NCI-H128 (cell line): ENCODE results near the gene MRPS6.

ENCODE experiments used
- DNase-seq: peaks from one replicate; lab custom pipeline; 2025; ENCODE audit not compliant: unreplicated experiment; lab: John Stamatoyannopoulos, UW

Gene MRPS6

DNA sequence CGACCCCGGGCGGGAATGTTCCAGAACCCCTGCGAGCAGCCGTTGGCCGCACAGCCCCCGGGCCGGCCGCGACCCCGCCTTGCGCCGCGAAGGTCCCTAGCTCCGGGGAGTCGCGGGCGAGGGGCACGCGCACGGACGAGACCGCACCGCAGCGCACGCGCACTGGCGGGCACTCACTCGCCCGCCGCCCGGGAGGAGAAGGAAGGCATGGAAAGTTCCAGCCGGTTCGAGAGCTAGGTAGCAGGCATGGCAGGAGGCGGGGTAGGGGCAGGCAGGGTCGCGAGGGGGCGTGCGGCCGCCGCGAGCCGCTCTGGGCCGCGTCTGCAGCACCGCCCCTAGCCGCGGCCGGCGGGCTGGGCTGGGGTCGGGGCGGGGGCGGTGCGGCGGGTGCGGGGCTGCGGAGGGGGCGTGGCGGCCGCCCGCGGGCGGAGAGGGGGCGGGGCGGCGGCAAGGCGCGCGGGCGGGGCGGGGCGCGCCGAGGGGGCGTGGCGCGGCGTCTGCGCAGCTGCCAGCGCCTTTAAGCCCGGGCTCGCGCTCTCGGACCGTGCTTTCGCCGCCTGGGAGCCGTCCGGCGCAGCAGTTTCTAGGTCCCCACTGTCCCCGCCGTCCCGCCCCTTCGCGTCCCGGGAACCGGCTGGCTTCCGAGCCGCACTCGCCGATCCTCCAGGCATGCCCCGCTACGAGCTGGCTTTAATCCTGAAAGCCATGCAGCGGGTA, at the start of gene MRPS6, which contains the start of gene SLC5A3:
MRPS6 (plus strand) TSS at position 547 of the 717 bp plus-strand sequence; CDS start at position 670, 123 bp downstream.
SLC5A3 (plus strand) TSS at position 547 of the 717 bp plus-strand sequence. CDS start 21,621 bp downstream, outside the sequence.
- peak; percentile 70 for DNase-seq

DNA sequence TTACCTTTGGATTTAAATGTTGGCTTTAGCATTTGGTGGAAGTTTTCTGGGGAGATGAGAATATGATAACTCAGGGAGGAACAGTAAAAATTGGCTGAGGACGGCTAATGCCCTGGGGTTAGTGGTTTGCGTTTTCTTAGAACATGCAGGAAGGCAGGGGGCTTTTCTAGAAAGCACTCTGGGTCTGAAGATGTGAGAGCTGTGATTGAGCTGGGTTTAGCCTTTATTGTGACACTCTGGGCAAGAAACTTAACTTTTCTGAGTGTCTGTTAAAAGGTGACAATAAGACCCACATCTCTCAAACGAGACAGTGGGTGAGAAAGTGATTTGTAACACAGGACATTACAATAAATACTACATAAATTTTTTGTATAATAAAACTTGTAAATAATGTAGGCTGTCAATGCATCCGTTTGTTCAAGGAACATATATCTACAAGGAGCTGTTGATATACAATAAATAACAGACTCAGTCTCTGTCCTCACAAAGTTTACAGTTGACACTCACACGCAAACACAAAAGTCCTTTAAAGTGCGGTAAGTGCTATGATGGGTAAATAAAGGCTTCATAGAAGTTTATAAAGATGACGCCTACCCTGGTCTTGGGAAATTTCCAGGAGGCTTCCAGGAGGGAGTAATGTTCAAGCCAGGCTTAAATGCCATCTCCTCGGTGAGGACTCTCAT, 49.5 kb upstream of the MRPS6 start:
- DNase-seq, result no peak

DNA sequence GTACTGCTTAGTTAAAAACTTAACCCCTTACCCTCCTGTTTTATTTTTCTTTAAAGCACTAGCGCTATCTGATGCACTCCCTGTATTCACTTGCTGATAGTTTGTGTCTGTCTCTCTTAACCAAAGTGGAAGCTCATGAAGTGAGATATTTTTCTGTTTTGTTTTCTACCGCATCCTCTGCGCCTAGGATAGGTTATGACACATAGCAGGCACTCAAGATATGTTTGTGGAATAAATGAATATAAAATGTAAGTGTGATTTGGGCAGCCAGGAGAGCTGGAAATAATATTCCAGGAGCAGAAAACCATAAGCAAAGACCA, 49.0 kb upstream of the MRPS6 start:
- DNase-seq, result no peak

DNA sequence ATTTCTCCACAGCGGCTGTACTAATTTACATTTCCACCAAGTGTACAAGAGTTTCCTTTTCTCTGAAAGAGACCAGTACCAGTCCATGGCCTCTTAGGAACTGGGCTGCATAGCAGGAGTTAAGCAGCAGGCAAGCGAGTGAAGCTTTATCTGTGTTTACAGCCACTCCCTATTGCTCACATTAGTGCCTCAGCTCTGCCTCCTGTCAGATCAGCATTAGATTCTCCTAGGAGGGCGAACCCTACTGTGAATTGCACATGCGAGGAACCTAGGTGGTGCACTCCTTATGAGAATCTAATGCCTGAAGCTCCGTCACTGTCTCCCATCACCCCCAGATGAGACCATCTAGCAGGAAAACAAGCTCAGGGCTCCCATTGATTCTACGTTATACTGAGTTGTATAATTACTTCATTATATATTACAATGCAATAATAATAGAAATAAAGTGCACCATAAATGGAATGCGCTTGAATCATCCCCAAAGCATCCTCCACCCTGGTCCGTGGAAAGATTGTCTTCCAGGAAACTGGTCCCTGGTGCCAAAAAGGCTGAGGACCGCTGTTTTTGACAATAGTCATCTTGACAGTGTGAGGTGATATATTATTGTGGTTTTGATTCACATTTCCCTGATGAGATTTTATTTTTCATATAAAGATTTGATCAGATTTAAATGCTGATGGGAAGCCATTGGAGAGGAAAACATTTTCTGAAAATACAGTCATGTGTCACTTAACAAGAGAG, 45.5 kb upstream of the MRPS6 start:
- no peak for DNase-seq

DNA sequence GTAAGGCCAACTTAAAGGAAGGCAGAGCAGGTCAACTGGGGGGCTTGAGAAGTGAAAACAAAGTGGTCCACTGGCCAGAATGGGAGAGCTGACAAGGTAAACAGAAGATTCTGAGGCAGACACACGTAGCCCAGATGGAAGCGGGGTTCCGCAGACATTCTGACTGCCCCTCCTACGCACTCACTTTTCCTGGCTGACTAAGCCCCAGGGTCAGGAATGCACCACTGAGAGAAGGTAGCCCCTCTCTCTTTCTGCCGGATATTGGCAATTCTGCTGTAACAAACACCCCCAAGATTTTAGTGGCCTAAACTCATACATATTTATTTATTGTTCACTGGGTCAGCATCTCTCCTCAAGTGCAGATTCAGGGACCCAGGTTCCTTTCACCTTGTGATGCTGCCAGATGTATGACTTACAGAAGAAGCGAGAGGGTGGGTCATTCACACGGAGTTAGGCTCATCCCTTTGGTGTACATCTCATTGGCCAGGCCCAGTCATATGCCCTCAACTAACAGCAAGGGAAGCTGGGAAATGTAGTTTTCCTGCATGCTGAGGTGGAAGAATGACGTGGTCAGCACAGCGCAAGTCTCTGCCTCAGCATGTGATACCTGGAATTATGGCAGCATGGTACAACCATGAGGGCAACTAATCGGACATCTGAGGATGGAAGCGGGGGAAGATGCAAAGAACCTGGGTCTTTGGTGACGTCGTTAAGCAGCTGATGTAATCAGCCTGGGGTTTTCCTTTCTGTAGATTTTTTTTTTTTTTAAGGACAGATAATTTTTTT, 43.4 kb upstream of the MRPS6 start:
- DNase-seq, result no peak

DNA sequence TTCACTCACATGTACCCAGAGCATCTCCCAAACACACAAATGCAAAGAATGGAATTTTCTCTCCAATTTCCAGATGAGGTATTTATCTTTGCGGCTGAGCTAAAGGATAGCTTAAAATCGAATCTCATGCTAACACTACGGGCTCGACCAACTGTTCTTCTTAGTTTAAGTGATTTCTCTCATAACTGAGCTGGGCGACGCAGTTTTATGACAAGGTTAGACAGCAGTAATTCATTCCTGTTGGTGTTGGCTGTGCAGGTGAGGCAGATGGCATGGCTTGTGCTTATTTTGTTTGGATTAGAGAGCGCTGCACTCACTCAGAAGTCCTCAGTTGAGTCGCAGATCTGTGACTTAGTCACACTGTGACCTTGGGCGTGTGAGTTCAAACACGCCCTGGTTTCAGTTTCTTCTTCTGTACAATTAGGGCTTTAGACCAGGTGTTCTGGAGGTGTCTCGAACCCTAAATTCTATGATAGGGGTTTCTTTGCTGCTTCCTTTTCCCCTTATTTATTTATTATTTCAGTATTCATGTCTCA, 41.5 kb upstream of the MRPS6 start:
- no peak for DNase-seq

DNA sequence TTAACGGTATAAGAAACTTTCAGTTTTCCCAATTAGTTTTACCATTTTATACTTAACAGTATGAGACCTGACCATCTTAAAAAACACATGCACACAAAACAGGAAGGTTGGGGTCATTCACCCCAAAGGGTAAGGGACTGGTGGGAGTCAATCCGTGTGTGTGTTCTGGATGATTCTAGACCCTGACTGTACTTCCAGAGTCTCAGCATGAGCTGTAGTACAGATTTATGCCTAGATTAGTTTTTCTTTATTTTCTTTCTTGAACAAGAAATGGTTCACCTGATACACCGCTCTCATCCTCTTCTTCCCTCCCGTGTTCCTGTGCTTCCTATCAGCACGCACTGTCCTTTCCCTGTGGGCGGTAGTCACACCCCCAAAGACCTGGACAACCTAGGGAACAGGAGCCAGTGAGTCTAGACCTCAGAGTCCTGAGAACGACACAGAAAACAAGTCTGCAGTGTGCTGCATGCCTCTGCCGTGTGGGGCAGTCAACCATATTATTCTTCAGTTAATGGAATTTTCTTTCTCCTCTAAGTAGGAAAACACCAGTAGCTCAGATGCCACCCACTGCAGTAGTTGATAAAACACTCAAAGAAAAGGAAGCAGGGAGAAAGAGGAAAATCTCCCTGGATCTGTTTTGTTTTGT, 38.9 kb upstream of the MRPS6 start:
- no peak for DNase-seq

DNA sequence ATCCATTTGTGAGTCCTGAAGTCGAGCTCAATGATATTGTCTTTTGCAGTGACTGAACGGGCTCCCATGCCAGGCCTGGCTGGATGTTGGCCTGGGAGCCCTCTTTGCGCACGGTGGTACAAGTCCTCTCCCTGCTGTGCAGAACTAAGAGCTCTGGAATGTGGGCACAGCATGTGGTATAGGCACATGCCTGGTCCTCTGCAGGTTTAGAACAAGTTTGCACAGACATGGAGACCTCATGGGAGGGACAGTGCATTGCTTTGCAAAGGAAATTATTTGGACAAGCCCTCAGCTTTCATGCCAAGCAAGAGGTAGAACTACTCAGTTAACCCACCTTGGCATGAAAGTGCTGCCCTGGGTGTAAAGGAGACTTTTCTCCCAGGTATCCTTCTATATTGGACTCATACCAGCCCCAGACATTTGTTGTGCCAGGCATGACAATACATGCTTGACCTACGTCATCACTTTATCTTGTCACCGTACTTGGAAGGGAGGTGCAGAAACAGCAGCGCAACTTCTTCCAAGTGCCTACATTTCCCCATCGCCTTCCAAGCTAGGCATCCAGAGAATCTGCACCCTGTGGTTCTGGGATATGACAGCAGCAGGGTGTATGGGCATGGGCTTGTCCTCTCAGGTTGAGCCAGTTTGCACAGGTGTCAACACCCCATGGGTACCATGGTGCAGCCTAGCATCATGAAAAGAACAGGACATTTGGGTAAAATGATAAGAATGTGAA, 37.6 kb upstream of the MRPS6 start:
- DNase-seq, result no peak

DNA sequence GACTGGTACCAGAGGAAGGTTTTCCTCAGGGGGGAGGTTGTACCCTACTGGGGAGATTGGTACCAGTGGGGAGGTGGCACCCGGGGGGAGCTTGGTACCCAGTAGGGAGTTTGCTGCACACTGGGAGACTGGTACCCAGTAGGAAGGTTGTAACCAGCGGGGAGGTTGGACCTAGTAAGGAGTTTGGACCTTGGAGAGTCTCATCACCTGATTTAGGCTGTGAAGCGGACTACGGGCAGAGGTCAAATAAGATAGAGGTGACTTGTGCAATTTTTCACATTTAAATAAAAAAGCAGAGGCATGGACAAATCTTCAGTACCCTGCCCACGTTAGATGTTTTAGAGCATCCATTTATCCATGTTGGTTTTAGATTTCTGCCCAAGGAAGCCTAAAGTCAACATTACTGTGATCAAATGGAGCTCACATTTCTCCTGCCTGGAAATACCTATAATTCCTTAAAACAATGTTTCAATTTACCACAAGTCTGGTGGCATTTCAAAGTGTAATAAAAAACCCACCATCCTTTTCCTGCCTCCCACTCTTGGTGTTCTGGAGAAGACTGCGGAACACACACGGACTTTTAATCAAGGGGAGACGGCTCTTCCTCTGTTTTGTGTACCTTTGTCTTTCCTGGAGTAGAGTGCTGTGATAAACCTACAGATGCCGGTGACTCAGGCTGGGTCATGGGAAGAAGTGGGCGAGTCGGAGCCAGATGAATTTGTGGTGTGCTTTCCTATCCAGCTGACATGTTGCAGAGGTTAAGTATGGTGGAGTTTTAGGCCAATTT, 36.2 kb upstream of the MRPS6 start:
- no peak for DNase-seq

DNA sequence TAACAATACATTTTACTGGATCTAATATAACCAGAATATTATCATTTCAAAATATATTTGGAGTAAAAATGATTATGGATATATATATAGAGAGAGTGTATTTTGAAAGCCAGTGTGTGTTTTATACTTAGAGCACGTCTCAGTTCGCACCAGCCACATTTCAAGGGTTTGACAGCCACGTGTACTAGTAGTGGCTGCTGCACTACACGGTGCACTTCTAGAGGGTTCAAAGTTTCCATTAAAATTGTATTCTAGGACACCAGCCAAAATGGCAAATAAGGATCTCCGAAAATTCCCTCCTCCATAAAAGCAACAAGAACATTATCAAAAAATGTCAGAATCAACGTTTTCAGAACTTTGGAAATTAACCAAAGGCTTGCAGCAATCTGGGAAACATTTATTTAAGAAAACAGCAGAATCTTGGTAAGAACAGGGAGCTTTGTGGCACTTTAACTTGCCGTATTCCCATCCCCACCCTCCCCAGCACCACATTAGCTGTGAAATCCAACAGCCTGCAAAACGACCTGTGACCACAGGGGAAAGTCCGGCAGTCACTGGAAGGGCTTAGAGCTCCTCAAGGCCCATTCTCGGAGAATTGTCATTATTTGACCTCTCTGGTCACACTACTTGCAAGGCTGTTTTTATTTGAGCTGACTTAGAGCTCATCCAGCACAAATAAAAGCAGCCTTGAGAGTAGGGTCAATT, 33.5 kb upstream of the MRPS6 start:
- no peak for DNase-seq

DNA sequence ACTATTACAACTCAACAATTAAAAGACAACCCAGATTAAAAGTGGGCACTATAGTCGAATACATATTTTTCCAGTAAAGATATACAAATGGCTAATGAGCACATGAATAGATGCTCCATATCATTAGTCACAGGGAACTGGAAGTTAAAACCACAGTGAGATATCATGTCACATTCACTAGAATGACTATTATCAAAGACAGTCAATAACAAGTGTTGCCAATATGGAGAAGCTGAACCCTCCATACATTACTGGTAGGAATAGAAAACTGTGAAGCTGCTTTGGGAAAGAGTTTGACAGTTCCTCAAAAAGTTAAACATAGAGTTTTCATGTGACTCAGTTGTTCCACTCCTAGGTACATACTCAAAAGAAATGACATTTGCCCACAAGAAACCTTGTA, 30.6 kb upstream of the MRPS6 start:
- no peak for DNase-seq

DNA sequence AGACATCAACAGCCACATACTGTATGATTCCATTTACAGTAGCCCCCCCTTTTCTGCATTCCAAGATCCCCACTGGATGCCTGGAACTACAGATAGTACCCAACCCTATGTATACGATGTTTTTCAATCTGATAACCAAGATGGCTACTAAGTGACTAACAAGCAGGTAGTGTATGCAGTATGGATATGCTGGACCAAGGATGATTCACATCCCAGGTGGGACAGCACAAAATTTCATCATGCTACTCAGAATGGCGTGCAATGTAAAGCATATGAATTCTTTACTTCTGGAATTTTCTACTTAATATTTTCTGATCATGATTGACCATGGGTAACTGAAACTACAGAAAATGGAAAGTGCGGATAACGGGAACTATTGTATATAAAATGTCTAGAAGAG, 30.0 kb upstream of the MRPS6 start:
- no peak for DNase-seq

DNA sequence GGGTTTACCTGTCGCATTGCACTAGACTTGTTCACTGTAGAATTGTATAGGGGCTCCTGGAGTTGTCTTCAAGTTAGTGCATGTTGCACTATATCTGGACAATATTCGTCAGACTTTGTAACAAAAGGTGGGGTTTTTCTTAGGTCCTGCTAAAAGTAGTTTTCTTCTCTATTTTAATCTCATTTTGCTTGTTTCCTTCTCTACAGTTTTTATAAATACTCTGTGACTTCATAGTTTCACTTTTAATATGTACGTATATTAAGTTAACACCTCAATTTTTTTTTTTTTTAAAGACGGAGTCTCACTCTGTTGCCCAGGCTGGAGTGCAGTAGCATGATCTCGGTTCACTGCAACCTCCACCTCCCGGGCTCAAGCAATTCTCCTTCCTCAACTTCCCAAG, 26.5 kb upstream of the MRPS6 start:
- no peak for DNase-seq

DNA sequence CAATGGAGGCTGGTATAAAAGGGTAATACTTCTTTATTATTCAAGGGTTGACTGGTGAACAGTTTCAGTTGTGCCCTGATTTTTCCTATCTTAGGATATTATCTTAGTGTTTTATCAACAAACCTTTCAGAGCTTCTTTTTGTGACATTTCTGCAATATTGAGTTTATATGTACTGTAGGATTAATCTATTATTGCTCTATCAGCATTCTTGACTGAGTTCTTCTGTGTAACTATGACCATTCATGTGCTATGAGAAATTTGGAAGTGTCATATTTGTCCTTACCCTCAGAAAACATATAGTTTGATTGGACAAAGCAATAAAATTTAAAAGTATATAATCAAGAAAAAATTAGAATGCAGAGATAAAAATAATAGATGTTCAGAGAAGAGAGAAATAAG, 25.5 kb upstream of the MRPS6 start:
- DNase-seq, result no peak

DNA sequence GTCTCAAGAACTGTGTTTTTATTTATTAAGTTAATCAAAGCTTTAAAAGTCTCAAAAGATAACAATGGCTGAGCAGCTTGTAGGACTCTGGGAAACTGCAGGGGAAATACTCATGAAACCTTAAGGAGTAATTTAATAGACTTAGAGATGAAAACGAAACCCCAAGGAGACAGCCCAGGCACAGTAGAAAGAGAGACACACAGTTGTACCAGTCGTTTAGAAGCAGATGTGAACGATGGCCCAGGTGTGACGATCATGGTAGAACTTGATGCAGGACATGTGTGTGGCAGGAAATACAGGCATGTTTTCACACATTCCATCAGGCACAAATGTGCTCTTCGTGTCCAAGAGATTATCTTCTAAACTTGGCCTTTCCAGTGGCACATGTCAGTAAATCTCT, 21.2 kb upstream of the MRPS6 start:
- DNase-seq, result no peak

DNA sequence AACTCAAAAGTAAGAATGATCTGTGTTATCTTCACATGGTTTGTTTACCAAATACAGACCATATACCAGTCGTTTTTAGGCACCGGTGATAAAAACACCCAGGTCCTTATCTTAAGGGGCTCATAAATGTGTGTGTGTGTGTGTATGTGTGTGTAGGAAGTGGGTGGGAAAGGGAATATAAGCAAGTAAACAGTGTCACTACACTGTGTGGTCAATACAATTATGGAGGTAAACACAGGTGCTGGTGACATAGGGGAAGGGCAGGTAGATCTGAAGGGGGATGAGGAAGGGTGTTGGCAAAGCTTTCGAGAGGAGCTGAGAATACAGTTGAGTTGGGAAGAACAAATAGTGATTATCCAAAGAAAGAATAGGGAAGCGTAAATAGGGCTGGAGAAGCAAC, 19.1 kb upstream of the MRPS6 start:
- DNase-seq, result no peak

DNA sequence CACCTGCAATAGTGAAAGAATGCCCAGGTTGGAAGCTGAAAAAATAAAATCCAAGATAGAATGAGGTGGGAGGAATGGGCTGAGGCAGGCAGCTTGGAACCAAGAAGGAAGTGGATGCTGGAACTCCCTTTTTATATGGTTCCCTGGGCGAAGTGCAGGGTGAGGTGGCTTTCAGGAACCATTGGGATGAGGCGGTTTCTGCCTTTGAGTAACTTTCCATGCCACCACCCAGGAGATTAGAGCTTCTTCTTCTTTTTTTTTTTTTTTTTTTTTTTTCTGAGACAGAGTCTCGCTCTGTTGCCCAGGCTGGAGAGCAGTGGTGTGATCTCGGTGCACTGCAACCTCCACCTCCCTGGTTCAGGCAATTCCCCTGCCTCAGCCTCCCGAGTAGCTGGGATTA, 17.8 kb upstream of the MRPS6 start:
- DNase-seq, result no peak

DNA sequence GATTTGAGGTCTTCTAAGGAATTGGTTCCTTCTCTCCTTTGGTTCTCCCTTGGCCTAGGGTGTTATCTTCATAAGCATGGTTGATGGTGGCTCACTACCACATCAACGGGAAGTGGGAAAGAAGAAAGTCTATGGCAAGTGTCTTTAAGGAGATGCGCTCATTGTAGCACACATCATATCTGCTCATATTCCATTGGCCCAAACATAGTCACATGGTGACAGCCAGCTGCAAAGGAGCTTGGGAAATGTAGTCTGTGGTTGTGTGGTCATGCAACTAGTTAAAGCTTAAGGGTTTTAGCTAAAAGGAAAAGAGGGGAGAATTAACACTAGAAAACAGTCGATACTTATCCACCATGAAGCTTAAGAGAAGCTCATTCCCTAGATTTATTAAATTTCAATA, 11.4 kb upstream of the MRPS6 start:
- DNase-seq, result no peak

DNA sequence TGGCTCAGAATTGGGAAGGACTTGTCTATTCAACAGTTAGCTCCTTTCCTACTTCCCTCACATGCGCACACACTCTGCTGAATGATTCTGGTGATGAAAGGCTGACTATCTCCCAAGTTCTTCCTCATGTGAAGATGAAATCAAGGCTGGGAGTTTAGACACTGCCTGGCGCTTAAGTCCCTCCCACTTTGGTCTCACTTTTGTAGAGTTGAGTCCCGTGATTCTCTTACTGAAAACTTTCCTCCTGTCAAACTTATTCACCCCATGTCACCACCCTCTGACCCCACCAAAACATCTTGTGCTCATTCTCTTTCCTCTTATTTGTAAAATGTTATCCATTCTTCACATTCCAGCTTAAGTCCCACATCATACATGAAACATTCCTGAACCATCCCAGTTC, 8.4 kb upstream of the MRPS6 start:
- DNase-seq, result no peak
